HEK293T (cell line): ENCODE data around the gene NUF2.
"Not testable (repeated sequence)": the region's sequence is repeated elsewhere in the genome, so short reads cannot be mapped to it uniquely, and the experiment has no call there.

Experiments used
- ARNT ChIP-seq: fragments of 450-650 bp; IDR thresholded peaks from 2 replicates; pipeline ENCODE4 v1.6.1; 2017; ENCODE audit warnings: mild to moderate bottlenecking
- BHLHE40 ChIP-seq: fragments of 450-650 bp; IDR thresholded peaks from 2 replicates; pipeline ENCODE4 v1.6.1; 2016; ENCODE audit warnings: mild to moderate bottlenecking, moderate library complexity, borderline replicate concordance
- CTBP1 ChIP-seq: fragments of 450-650 bp; IDR thresholded peaks from 2 replicates; pipeline ENCODE4 v1.6.1; 2016; ENCODE audit warnings: borderline replicate concordance
- ELF4 ChIP-seq: fragments of 450-650 bp; IDR thresholded peaks from 2 replicates; pipeline ENCODE4 v1.6.1; 2017; ENCODE audit warnings: antibody characterized with exemption
- FOXA1 ChIP-seq: fragments of 450-650 bp; IDR thresholded peaks from 2 replicates; pipeline ENCODE4 v1.6.1; 2016; ENCODE audit warnings: mild to moderate bottlenecking
- FOXK2 ChIP-seq: fragments of 450-650 bp; IDR thresholded peaks from 2 replicates; pipeline ENCODE4 v1.6.1; 2016; ENCODE audit warnings: mild to moderate bottlenecking
- FOXM1 ChIP-seq: fragments of 450-650 bp; IDR thresholded peaks from 2 replicates; pipeline ENCODE4 v1.6.1; 2017; ENCODE audit warnings: mild to moderate bottlenecking, borderline replicate concordance
- HDGF ChIP-seq: fragments of 450-650 bp; IDR thresholded peaks from 2 replicates; pipeline ENCODE4 v1.6.1; 2017; ENCODE audit warnings: antibody characterized with exemption, borderline replicate concordance
- NFRKB ChIP-seq: fragments of 450-650 bp; IDR thresholded peaks from 2 replicates; pipeline ENCODE4 v1.6.1; 2016; ENCODE audit warnings: mild to moderate bottlenecking, moderate library complexity
- PKNOX1 ChIP-seq: fragments of 450-650 bp; IDR thresholded peaks from 2 replicates; pipeline ENCODE4 v1.6.1; 2016
- SP1 ChIP-seq: fragments of 450-650 bp; IDR thresholded peaks from 2 replicates; pipeline ENCODE4 v1.6.1; 2017
- SUZ12 ChIP-seq: fragments of 450-650 bp; IDR thresholded peaks from 2 replicates; pipeline ENCODE4 v1.6.1; 2016; ENCODE audit warnings: mild to moderate bottlenecking
- TARDBP ChIP-seq: fragments of 450-650 bp; IDR thresholded peaks from 2 replicates; pipeline ENCODE4 v1.6.1; 2016
- ZNF384 ChIP-seq: fragments of 450-650 bp; IDR thresholded peaks from 2 replicates; pipeline ENCODE4 v1.6.1; 2016

- not testable (repeated sequence) for TF ChIP-seq ZNF384, NFRKB, PKNOX1, ARNT, BHLHE40, SP1, HDGF, ELF4, SUZ12, CTBP1, FOXA1, TARDBP, FOXK2, FOXM1
Measured at GRCh38 chr1:163284867-163285266, 36.9 kb upstream of the NUF2 start.
